ENCODE results near the gene CDCA5. TPM values are rescaled to one million over a fixed set of nuclear protein-coding genes. Genes with fewer than 3 reads are reported as not detected.

CDCA5 gene
- total RNA-seq, 1 donor from 2014 or later: 1.7 TPM

GRCh38 chr11:65045728-65046127 is 38.1 kb downstream of the CDCA5 start:
- ATAC-seq: no peak
- Histone ChIP-seq H3K9me3 (no peaks in the 10 kb centered on the region), H3K27me3 (no peaks in the 10 kb centered on the region), H3K27ac (no peak overlapping the region), H3K36me3 (peaks cover 14% of the 10 kb centered on the region), H3K4me3 (no peak overlapping the region), H3K4me1 (peaks cover 23% of the 10 kb centered on the region)
- no peak for DNase-seq
- intact Hi-C loops (cut with DNase I): no loop called here
- TF ChIP-seq CTCF (IDR thresholded peaks at IDR 0.05): no peak

- H3K27me3 ChIP-seq: no peaks in the 10 kb centered on the region
- DNase-seq: no peak
- no peaks in the 10 kb centered on the region for H3K9me3 ChIP-seq
- intact Hi-C loops (cut with DNase I): no loop called here
- H3K4me3 ChIP-seq: no peak overlapping the region
- H3K4me1 ChIP-seq: peaks cover 28% of the 10 kb centered on the region
- TF ChIP-seq CTCF (IDR thresholded peaks at IDR 0.05): no peak
- no peak for ATAC-seq
- H3K36me3 ChIP-seq: peaks cover 14% of the 10 kb centered on the region
- H3K27ac ChIP-seq: no peak overlapping the region
These were observed 38.8 kb downstream of the CDCA5 start for GRCh38 chr11:65045061-65045460.

DNA sequence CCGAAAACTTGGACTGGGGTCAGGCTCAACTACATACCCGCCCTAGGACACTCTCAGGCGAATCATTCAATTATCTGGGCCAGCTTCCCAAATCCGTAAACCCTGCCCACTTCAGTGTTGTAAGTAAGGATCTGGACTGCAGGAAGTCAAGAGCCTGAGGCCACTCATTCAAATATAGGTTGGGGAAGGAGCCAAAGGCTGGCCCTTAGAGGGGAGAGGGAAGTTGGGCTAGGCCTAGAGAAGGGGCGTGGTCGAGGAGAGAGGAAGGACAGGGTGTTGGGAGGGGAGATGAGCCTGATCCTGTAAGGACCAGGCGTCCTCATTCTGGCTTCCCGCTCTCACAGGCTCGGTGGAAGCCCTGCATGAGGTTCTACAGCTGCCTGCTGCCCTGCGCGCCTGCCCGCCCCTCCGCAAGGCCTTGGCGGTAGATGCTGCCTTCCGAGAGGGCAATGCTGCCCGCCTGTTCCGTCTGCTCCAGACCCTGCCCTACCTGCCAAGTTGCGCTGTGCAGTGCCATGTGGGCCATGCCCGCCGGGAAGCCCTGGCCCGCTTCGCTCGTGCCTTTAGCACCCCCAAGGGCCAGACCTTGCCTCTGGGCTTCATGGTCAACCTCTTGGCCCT is 39.8 kb downstream of the CDCA5 start:
- ATAC-seq (peak; percentile 62), DNase-seq (peak; percentile 76)
- H3K4me3 ChIP-seq: no peak overlapping the region
- H3K9me3 ChIP-seq: no peaks in the 10 kb centered on the region
- H3K36me3 ChIP-seq: peaks cover 19% of the 10 kb centered on the region
- H3K27me3 ChIP-seq: no peaks in the 10 kb centered on the region
- intact Hi-C loops (cut with DNase I): no loop called here
- peak overlapping the region; percentile 3 for H3K27ac ChIP-seq
- no peak for TF ChIP-seq CTCF (IDR thresholded peaks at IDR 0.05)
- peaks cover 29% of the 10 kb centered on the region for H3K4me1 ChIP-seq

GRCh38 chr11:65042891-65043290 is 40.9 kb downstream of the CDCA5 start:
- no peak for DNase-seq
- no peaks in the 10 kb centered on the region for H3K27me3 ChIP-seq
- no peak overlapping the region for H3K4me3 ChIP-seq
- peaks cover 29% of the 10 kb centered on the region for H3K4me1 ChIP-seq
- H3K27ac ChIP-seq: no peak overlapping the region
- H3K36me3 ChIP-seq: peaks cover 28% of the 10 kb centered on the region
- no peaks in the 10 kb centered on the region for H3K9me3 ChIP-seq
- intact Hi-C loops (cut with DNase I): no loop called here
- TF ChIP-seq CTCF (IDR thresholded peaks at IDR 0.05): no peak
- no peak for ATAC-seq

GRCh38 chr11:65040847-65041622 is 42.8 kb downstream of the CDCA5 start, which contains the start of gene SAC3D1:
SAC3D1 (plus strand) TSS chr11:65041210; CDS start chr11:65041293, 83 bp downstream.
- intact Hi-C loops (cut with DNase I): no loop called here
- peaks cover 45% of the 10 kb centered on the region for H3K36me3 ChIP-seq
- DNase-seq: peak; percentile 95
- peak within 1 kb of the TSS; percentile 83 for H3K4me3 ChIP-seq
- H3K4me1 ChIP-seq: peaks cover 29% of the 10 kb centered on the region
- TF ChIP-seq CTCF (IDR thresholded peaks at IDR 0.05): no peak
- peak within 1 kb of the TSS; percentile 90 for H3K27ac ChIP-seq
- ATAC-seq: peak; percentile 95
- no peaks in the 10 kb centered on the region for H3K27me3 ChIP-seq
- H3K9me3 ChIP-seq: no peaks in the 10 kb centered on the region
